ENCODE data around the gene OR52J3.

The OR52J3 gene

DNA sequence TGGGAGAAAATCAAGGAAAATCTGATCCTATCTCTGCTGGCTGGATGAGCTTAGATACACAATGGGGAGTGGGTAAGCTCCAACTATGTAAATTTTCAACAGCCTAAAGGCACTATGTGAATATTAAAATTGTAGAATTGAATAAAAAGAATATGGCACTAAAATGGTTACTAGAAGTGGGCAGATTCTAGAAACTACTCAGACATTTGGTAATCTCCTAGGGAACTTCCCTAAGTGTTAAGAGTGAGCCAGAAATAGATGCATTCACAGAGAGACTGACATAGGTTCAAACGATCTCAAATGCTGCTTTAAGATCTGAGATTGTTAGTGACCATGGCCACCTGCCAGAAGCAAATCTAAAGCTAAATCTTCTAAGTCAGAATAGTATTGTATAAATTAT, 18.7 kb downstream of the OR52J3 start:
- no peaks in the 10 kb centered on the region for H3K9me3 ChIP-seq (ENCODE audit: control insufficient read depth, insufficient read depth, low read length)
- H3K4me1 ChIP-seq (ENCODE audit: insufficient read depth, low read length): no peaks in the 10 kb centered on the region
- H3K36me3 ChIP-seq (ENCODE audit: insufficient read depth, low read length): no peaks in the 10 kb centered on the region
- no peak overlapping the region for H3K9ac ChIP-seq (ENCODE audit: low read depth, low read length)

GRCh38 chr11:5069272-5069671, 22.9 kb downstream of the OR52J3 start, which contains the start of gene OR52E1:
Gene OR52E1 (plus strand): TSS chr11:5069572.
- no peaks in the 10 kb centered on the region for H3K9me3 ChIP-seq (ENCODE audit: control insufficient read depth, insufficient read depth, low read length)
- no peaks in the 10 kb centered on the region for H3K36me3 ChIP-seq (ENCODE audit: insufficient read depth, low read length)
- H3K9ac ChIP-seq (ENCODE audit: low read depth, low read length): no peak within 1 kb of the TSS
- no peaks in the 10 kb centered on the region for H3K4me1 ChIP-seq (ENCODE audit: insufficient read depth, low read length)

- H3K36me3 ChIP-seq (ENCODE audit: insufficient read depth, low read length): no peaks in the 10 kb centered on the region
Measured at GRCh38 chr11:5071799-5072198, 25.5 kb downstream of the OR52J3 start.

GRCh38 chr11:5081405-5081804, 35.1 kb downstream of the OR52J3 start:
- Histone ChIP-seq H3K36me3 (ENCODE audit: insufficient read depth, low read length) (no peaks in the 10 kb centered on the region), H3K4me1 (ENCODE audit: insufficient read depth, low read length) (no peaks in the 10 kb centered on the region), H3K9ac (ENCODE audit: low read depth, low read length) (no peak overlapping the region), H3K9me3 (ENCODE audit: control insufficient read depth, insufficient read depth, low read length) (no peaks in the 10 kb centered on the region)

More at GRCh38 chr11:5071799-5072198, 25.5 kb downstream of the OR52J3 start:
- no peaks in the 10 kb centered on the region for H3K9me3 ChIP-seq (ENCODE audit: control insufficient read depth, insufficient read depth, low read length)
- no peaks in the 10 kb centered on the region for H3K4me1 ChIP-seq (ENCODE audit: insufficient read depth, low read length)
- H3K9ac ChIP-seq (ENCODE audit: low read depth, low read length): no peak overlapping the region

- Histone ChIP-seq H3K9me3 (ENCODE audit: control insufficient read depth, insufficient read depth, low read length) (no peaks in the 10 kb centered on the region), H3K36me3 (ENCODE audit: insufficient read depth, low read length) (no peaks in the 10 kb centered on the region), H3K9ac (ENCODE audit: low read depth, low read length) (no peak overlapping the region), H3K4me1 (ENCODE audit: insufficient read depth, low read length) (0 out of 2 replicates have a peak, but pooled peaks cover 4% of the 10 kb centered on the region)
Measured at GRCh38 chr11:5083602-5084001, 37.3 kb downstream of the OR52J3 start.

- Histone ChIP-seq H3K36me3 (ENCODE audit: insufficient read depth, low read length) (no peaks in the 10 kb centered on the region), H3K9ac (ENCODE audit: low read depth, low read length) (no peak overlapping the region), H3K9me3 (ENCODE audit: control insufficient read depth, insufficient read depth, low read length) (no peaks in the 10 kb centered on the region), H3K4me1 (ENCODE audit: insufficient read depth, low read length) (0 out of 2 replicates have a peak, but pooled peaks cover 4% of the 10 kb centered on the region)
Measured at GRCh38 chr11:5088556-5088955, 42.2 kb downstream of the OR52J3 start.

DNA sequence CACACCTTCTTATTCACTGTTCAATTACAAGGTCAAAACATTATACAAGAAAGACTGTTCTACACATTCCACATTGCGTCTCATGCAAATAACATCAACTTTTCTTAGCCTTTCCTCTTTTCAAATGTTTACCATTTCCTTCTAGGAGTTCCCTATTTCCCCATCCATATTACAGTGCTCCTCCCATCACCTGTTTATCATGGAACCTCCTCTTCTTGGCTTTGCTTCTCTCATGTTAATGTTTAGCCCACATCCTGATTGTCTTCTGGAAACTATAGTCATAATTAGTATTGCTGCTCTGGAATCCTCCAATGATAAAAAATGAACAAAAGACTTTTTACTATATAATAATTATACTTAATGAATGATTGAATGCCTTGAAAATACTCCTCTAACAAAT, 44.3 kb downstream of the OR52J3 start:
- no peak overlapping the region for H3K9ac ChIP-seq (ENCODE audit: low read depth, low read length)
- H3K4me1 ChIP-seq (ENCODE audit: insufficient read depth, low read length): 0 out of 2 replicates have a peak, but pooled peaks cover 4% of the 10 kb centered on the region
- no peaks in the 10 kb centered on the region for H3K9me3 ChIP-seq (ENCODE audit: control insufficient read depth, insufficient read depth, low read length)
- no peaks in the 10 kb centered on the region for H3K36me3 ChIP-seq (ENCODE audit: insufficient read depth, low read length)

DNA sequence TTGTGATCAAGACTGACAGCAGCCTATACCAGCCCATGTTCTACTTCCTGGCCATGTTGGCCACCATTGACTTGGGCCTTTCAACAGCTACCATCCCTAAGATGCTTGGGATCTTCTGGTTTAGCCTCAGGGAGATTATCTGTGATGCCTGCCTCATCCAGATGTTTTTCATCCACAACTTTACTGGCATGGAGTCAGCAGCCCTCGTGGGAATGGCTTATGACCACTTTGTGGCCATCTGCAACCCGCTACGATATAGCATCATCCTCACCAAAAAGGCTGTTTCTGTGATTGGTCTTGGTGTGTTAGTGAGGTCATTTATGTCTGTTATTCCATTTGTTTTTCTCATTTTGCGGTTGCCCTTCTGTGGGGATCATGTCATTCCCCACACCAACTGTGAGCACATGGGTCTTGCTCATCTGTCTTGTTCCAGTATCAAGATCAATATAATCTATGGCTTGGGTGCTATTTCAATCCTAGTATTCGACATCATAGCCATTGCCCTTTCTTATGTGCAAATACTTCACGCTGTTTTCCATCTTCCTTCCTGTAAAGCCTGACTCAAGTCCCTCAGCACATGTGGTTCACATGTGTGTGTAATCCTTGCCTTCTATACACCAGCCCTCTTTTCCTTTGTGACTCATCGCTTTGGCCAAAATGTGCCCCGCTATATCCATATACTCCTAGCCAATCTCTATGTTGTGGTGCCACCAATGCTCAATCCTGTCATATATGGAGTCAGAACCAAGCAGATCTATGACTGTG, 46.7 kb downstream of the OR52J3 start:
- H3K9ac ChIP-seq (ENCODE audit: low read depth, low read length): no peak overlapping the region
- H3K9me3 ChIP-seq (ENCODE audit: control insufficient read depth, insufficient read depth, low read length): no peaks in the 10 kb centered on the region
- H3K4me1 ChIP-seq (ENCODE audit: insufficient read depth, low read length): no peaks in the 10 kb centered on the region
- no peaks in the 10 kb centered on the region for H3K36me3 ChIP-seq (ENCODE audit: insufficient read depth, low read length)

DNA sequence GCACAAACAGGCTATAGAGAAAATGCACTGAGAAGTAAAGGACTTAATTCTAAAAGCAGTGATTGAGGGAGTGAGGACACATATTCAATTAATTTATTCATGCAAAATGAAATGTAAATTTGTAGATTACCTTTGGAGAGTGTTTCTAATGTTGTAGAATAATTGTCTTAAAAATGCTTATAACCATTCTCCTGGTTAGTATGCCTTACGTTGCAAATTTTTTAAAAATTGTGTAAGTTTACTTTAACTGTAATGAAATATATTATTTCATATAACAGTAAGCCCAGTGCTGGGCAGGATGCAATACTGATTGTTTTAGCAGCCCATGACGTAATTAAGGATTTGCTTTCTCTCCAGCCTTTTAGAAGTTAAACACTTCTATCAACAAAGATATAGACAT, 49.7 kb downstream of the OR52J3 start:
- Histone ChIP-seq H3K4me1 (ENCODE audit: insufficient read depth, low read length) (no peaks in the 10 kb centered on the region), H3K36me3 (ENCODE audit: insufficient read depth, low read length) (no peaks in the 10 kb centered on the region), H3K9me3 (ENCODE audit: control insufficient read depth, insufficient read depth, low read length) (no peaks in the 10 kb centered on the region), H3K9ac (ENCODE audit: low read depth, low read length) (no peak overlapping the region)
